ENCODE data around the gene CBR3.

The CBR3 gene

DNA sequence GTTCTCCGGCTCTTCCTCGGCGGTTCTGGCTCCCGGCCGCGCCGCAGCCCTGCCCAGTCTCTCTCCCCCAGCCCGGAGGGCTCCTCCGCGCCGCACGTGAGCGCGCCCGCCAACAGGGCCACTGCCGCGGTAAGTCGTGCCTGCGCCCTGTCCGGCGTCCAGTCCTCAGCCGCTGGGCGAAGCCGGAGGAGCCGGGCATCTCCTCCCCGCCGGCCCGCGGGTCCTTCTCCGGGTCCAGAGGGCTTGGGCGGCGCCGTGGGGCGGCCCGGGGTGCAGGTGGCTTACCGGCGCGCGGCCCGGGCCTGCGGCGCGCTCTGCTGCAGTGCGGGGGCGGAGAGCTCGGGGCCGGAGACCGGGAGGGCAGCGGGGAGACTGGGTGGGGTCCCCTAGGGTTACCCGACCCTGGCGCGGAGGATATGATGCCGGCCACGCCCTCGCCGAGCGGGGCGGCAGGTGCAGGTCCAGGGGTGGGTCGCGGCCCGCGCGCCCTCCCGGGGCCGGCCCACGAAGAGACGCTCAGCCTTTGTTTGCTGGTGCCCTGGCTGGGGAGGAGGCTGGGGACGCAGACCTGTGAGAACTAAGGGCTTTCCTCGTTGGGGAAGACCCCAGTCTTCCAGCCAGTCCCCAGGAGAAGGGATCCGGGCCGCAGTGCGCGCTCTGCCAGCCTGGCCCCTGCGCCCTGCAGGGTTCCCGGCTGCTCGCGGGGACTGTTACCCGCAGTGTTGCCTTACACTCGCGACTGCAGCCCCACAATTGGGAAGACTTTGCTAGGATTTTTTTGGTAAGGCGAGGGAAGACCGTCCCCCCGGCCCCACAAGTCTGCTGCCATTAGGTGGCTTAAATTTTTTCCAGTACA, 22.2 kb downstream of the CBR3 start, which contains the start of gene DOP1B:
TSS of gene DOP1B (plus strand) at position 10 of the 856 bp plus-strand sequence. CDS start 7,910 bp downstream, outside the sequence.
- peak; percentile 74 for DNase-seq

DNA sequence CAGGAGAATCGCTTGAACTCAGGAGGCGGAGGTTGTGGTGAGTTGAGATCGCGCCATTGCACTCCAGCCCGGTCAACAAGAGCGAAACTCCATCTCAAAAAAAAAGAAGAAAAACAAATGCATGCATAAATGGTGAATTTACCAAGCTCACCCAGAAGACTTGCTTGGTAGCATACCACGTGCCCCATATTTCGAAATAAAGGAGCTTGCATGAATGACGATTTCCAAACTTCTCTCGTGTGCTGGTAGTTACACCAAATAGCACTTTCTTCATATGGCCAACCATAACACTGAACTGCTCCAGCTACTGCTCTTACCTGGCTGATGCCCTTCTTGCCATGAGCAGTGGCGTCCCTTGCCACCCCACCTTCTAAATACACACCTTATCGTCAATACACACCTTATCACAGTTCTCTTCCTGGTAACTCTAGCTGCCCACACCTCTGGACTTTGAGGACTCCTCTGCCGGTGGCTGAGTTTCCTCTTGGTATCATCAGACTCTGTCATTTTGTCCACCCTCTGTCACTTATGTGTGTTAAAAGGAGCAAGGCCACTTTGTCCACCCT, 24.6 kb downstream of the CBR3 start:
- DNase-seq: no peak

DNA sequence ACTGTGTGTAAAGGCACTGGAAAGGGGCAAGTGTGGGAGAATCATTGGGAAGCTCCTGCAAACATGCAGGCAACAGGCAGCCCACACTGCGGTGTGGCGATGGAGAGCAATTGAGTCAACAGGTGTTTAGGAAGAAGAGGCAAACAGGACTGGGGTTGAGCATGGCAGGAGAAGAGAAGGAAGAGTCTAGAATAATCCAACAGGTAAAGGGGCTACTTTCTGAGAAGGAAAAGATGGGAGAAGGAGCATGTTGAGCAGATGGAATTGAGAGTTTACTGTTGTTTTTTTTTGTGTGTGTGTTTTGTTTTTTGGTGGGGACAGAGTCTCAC, 25.9 kb downstream of the CBR3 start:
- no peak for DNase-seq

DNA sequence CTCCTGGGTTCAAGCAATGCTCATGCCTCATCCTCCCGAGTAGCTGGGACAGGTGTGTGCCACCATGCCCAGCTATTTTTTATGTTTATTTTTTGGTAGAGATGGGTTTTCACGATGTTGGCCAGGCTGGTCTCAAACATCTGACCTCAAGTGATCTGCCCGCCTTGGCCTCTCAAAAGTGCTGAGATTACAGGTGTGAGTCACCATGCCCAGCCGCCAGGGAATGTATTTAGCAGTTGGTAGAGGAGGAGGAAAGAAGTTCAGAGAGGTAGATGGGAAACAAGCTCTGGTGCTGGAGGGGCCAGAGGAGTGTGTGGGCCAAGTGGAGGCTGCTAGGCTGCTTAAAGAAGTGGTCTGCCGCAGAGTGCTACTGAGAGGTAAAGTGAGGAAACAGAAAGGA, 27.8 kb downstream of the CBR3 start:
- DNase-seq: no peak

DNA sequence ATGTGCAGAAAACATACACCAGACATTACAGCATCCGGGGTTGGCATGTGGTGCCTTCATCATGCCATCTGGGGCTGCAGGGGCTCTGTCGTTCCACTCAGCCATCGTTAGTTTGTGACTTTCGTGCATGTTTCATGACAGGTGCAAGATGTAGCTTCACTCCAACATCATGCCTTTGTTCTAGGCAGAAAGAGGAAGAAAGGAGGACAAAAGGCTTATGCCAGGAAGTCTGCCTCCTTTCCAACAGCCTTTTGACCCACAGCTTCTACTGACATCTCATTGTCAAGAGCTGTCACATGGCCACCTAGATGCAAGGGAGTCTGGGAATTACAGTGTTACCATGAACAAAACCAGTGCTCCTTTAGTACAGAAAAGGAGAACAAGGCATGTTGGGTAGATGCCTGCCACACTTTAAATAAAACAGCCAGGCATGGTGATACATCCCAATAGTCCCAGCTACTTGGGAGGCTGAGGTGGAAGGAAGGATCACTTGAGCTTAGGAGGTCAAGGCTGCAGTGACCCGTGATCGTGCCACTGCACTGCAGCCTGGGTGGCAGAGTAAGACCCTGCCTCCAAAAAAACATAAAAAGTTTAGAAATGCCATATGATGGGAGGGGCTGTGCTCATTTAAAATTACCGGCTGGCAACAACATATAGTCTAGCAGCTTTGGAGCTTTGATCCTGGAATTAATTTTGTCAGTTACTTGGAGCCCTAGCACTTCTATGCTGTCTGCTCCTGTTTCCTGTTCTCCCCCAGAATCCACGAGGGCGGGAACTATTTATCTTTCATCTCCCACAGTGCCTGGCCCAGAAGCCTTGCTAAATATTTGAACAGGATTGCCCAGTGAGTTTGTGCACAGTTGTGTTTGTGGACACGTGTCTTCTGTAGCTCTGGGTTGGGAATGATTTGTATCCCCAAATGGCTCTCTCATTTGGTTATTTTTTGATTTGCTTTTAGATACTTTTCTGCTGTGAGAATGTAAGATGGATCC, 29.2 kb downstream of the CBR3 start:
- DNase-seq: peak; percentile 35

DNA sequence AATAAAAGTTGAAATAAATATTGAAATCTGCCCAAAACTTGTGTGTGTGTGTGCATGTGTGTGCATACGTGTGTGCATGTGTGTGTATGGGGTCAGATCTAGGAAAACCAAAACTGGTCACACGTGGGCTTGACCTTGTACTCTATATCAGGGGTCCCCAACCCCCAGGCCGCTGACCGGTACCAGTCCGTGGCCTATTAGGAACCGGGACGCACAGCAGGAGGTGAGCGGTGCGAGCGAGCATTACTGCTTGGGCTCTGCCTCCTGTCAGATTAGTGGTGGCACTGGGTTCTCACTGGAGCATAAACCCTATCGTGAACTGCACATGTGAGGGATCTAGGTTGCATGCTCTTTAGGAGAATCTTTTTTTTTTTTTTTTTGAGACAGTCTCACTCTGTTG, 30.5 kb downstream of the CBR3 start:
- no peak for DNase-seq

DNA sequence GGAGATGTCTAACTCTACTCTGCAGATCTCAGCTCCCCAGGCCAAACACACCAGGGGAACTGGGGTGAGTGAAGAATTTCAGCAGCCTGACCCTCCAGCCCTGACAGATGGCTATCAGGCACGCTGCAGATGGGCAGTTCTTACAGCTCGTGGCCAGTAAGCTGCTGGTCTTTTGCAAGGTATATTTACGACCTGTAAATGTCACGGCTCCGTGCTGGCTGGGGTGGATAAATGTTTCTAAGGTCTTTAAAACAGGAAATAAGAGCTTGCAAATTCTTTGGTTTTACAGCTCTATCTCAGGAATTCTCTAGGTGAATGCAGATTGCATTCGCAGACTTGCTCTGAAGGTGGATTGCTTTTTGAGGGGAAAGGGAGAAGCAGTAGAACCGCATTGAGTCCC, 31.8 kb downstream of the CBR3 start:
- no peak for DNase-seq

DNA sequence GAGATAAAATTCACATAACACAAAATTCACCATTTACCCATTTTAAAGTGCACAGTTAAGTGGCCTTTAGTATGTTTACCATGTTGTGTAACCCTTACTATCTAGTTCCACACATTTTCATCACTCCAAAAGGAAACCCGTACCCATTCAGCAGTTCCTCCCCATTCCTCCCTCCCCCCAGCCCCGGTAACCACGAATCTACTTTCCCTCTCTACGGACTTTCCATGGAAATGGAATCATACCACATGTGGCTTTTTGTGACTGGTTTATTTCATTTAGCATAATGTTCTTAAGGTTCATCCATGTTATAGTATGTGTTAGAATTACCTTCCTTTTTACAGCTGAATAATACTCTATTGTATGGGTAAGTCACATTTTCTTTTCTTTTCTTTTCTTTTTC, 32.7 kb downstream of the CBR3 start:
- no peak for DNase-seq

DNA sequence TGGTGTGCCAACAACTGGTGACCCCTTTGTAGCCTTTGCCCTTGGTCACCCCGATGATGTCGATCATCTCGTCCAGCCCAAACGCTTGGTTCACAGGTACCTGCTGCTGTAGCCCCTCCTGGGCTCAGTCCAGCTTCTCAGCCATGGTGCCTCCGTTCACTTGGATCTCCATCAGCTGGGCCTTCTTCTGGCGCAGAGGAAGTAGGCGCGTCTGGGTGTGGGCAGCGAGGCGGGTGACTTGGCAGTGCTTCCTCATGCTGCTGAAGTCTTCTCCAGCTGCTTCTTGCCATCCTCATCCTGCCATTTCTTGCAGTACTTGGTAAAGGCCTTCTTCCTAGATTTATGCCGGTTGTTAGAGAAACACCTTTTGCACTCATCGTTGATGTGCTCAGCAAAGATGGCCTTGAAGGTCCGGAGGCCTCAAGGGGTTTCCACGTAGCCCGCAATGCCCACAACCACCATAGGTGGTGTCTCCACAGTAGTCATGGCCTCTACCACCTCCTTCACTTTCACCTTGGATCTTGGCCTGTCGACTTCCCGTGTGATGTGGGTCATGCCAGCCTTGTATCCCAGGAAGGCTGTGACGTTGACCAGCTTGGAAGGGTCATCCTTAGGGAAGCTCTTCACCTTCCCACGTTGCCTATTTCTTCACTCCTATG, 34.7 kb downstream of the CBR3 start:
- no peak for DNase-seq

DNA sequence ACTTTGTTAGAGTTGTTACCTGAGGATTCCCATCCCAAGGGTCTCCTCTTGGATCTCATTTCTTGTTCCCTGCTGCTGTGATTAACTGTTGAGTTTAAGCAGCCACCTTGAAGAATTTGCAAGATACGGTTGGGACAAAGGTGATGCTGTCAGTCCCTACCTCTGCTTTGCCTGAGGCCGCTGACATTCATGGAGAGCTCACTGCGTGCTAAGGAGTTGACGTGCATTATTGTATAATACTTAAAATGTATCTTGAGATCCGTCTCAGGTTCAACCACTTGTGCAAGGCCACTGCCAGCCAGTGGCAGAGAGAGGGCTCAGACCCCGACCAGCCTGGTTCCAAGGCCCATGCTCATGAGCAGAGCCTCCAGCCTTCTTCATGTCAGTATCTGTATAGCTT, 35.9 kb downstream of the CBR3 start:
- no peak for DNase-seq

DNA sequence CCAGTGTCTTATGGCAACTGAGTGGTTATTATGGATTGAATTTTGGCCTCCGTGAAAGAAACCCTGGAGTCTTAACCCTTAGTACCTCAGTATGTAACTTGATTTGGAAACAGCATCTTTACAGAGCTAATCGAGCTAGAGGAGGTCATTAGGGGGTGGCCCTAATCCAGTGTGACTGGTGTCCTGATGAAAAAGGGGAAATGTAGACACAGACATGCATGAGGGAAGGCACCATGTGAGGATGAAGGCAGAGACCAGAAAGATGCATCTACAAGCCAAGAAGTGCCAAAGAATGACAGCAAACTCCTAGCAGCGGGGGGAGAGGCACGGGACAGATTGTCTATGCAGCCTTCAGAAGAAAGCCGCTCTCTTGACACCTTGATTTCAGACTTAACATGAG, 36.5 kb downstream of the CBR3 start:
- no peak for DNase-seq

DNA sequence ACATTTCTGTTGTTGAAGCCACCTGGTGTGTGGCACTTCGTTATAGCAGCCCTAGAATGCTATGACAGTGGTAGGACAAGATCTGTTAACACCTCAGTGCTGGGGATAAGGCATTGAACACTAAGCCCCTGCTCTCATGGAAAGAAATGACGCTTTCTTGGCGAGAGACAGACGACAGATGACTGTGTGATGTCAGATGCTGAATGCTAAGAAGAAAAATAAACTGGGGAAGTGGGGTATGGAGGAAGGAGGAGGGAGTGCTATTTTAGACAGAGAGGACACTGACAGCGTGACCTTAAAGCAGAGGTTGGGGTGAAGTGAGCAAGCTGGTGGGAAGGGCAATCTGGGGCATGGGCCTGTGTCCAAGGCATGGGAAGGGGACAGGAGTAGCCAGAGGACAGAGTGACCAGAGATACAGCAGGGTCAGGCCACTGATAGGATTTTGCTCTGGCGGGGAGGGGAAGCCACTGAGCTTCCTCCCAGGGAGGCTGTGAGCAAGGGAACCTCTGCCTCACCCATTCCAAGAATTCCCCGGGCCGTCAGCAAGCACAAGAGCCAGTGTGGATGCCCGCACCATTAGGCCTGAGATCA, 37.0 kb downstream of the CBR3 start:
- no peak for DNase-seq

DNA sequence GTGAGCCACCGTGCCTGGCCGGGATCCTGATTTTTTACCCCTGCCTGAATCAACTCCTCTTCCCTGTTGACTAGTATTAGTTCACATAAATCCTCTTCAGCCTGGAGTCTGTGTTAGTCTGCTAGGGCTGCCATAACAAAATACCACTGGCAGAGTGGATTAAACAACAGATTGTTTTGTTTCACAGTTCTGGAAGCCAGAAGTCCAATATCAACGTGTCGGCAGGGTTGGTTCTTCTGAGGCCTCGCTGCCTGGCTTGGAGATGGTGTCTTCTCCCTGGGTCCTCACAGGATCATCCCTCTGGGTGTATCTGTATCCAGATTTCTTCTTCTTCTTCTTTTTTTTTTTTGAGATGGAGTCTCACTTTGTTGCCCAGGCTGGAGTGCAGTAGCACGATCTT, 39.9 kb downstream of the CBR3 start:
- no peak for DNase-seq

DNA sequence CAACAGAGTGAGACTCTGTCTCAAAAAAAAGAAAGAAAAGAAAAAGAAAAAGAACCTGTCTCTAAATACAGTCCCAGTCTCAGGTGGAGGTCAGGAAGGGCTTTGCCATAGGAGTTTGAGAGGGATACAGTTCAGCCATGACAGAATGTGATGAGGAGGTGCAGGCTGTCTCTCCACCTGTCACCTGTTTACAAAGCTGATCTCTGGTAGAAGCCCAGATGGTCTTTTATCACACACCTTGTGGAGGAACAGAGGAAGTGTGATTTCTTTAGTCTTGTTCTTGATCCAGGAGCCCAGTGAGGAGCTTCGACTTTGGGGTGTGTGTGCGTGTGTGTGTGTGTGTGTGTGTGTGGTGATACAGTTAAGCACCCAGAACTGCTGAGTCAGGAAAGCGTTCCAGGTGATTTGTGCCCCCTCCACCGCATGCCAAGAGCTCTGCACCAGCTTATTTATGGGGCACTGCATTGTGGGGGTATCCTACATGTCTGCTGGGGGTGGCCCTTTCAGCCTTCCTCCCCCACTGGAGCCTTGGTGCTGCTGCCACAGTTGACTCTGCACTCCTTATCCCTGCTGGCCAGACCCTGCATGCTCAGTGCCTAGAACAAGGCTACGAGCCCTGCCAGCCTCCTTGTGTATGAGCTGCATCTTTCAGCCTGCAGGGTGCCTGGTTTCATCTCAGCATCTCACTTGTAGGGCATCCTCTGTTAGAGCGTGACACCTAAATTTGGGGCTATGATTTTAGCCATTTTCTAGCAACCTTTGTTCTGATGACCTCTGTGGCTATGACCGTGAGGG, 41.1 kb downstream of the CBR3 start:
- no peak for DNase-seq

DNA sequence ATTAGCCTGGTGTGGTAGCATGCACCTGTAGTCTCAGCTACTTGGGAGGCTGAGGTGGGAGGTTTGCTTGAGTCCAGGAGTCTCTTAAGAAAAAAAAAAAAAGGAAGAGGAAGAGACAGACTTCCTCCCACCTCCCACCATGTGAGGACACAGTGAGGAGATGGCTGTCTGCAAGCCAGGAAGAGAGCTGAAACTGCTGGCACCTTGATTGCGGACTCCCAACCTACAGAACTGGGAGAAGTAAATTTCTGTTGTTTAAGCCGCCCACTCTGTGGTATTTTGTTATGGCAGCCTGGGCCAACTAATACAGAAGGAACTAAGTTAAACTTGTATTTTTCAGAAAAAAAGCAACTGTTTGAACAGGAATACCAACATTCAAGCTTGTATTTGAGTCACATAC, 43.5 kb downstream of the CBR3 start:
- DNase-seq: no peak

DNA sequence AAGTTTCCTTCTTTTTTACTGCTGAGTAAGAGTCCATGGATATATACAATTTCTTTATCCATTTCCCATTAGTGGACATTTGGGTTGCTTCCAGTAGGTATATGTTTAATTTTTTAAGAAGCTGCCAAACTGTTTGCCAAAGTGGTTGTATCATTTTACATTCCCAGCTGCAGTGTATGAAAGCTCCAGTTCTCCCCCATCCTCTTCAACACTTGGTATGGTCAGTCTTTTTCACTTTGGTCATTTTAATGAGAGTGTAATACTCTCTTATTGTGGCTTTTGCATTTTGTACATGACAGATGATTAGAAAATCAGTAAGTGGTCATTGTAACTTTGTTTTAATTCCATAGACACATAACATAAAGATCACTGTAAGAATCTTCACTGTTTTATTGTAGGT, 44.3 kb downstream of the CBR3 start:
- no peak for DNase-seq

DNA sequence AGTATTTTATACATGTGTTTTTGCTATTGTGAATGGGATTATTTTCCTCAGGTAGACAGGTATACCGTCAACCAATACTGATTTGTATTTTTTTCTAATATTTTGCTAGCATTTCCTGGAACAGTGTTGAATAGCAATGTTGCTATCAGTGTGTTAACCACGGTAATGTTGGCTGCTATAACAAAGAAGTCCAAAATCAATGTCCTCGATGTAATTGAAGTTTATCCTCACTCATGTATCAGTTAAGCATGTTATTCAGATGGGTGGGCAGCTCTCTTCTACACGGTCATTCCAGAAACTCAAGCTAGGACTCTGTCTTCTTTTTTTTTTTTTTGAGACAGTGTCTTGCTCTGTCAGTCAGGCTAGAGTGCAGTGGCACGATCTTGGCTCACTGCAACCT, 46.1 kb downstream of the CBR3 start:
- DNase-seq: no peak

DNA sequence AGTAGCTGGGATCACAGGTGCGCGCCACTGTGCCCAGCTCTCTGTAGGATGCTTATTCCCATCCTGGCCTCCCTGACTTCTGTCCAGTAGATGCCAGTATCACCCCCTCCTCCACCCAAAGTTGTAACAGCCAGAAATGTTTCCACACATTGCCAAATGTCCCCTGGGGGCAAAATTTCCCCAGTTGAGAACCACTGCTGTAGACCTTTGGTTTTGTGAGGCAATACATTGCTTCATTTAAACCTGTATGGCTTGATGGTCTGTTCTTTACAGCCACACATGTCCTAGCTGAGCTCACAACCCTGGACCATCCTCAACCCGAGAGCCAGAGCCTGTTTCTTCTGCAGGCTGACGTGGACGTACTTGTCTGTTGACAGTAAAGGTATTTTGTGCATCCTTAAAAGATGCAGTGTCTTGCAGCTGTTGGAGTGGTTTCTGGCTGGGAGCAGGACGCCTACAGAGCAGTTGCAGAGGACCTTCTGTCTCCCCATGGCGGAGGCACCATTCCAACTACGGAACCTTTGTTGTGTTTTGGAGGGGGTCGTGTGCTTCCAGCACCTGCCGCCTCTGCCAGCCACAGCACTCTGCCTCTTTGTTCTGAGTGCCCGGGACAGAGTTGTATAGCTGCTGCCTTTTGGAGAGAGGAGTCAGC, 48.4 kb downstream of the CBR3 start:
- no peak for DNase-seq

DNA sequence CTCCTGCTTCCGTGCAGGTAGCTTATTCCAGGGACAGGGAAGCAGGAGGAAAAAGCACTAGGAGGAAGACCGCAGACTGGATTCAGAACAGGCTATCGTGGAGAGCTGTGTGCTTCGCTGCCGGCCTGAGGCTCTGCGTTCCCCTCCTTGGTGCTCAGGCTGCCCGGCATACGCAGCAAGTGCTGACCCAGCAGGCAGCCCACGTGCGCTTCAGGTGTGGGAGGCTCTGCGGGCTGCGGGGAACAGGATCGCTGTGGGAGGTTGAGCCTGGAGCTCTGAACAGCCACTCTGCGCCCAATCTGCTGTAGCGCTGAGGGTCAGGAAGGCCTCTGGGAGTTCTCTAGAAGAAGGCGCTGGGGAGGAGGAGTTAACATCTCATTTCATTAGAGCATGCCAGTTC, 49.7 kb downstream of the CBR3 start:
- no peak for DNase-seq

DNA sequence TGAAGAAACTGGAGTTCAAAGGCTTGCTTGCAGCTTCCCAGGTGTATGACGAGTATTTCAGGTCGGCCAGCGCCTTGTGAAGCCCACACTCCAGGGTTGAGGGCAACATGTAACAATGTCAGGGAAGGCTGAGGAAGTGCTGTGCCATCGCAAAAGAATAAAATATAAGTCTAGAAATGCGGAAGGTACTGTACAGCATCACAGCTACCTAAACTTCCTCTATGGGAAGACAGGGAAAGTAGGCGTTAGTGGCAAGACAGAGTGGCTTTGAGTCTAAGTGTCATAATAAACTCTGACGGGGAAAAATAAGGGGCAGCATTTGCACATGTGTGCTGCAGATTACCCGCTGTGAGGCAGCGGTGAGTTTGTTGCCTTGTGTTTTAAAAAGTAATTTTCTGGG, 50.6 kb downstream of the CBR3 start:
- DNase-seq: no peak

DNA sequence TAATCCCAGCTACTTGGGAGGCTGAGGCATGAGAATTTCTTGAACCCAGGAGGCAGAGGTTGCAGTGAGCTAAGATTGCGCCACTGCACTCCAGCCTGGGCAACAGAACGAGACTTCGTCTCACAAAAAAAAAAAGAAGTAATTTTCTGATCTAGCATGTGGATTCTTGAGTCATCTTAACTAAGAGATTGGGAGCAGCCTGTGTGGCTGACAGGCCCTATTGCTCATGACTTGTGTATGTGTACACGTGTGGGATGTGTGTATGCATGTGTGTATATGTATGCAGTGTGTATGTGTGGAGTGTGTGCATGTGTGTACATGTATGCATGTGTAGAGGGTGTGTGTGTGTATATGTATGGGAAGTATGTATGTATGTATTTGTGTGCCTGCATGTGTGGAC, 51.2 kb downstream of the CBR3 start:
- DNase-seq: no peak
